Iris pigment epithelial cell (primary cell): Measurements from ENCODE around the gene MEPE.

Experiments used
- DNase-seq: peaks from one replicate; pipeline ENCODE4 v3.0.0-alpha.2; 2011; ENCODE audit warnings: low read depth

The MEPE gene, protein sequence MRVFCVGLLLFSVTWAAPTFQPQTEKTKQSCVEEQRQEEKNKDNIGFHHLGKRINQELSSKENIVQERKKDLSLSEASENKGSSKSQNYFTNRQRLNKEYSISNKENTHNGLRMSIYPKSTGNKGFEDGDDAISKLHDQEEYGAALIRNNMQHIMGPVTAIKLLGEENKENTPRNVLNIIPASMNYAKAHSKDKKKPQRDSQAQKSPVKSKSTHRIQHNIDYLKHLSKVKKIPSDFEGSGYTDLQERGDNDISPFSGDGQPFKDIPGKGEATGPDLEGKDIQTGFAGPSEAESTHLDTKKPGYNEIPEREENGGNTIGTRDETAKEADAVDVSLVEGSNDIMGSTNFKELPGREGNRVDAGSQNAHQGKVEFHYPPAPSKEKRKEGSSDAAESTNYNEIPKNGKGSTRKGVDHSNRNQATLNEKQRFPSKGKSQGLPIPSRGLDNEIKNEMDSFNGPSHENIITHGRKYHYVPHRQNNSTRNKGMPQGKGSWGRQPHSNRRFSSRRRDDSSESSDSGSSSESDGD

DNA sequence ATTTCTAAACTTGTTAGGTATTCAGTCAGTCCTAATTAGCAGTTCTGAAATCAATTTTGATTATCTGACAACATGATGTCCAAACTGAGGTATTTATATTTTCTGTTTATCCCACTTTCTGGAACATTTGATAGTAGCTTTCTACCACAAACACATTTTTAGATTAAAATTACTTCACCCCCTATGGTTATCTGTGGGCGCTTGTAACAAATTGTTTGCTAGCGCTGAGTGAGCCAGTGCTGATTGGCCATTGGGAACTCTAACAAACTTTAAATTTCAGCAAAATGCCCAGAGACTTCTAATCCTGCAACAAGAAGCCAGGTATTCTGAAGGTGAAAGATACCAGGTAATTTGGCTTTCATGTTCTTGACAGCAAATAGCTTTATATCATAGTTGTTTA lies at the start of gene MEPE:
Gene MEPE (plus strand): TSS at position 301 of the 400 bp plus-strand sequence. CDS start 1,746 bp downstream, outside the sequence.
- DNase-seq: no peak

DNA sequence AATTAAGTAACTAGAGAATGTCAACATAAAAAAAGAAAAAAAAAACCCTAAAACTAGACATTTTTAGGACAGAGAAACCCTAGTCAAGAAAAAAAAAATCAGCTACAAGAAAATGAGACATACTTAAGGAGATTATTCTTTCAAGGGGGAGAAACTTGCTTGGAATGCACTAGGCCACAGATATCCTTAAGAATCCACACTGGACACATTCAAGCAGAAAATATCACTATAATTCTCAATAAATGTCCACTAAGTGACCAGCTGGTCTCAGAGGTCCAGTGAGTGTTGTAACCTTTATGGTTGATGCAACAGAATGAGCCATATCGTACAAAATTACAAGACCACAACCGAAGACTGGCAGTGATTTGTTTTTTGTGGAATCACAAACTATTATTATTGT lies 49.0 kb upstream of the MEPE start:
- DNase-seq: peak; percentile 13

GRCh38 chr4:87785731-87786509 lies 46.8 kb upstream of the MEPE start:
- no peak for DNase-seq

DNA sequence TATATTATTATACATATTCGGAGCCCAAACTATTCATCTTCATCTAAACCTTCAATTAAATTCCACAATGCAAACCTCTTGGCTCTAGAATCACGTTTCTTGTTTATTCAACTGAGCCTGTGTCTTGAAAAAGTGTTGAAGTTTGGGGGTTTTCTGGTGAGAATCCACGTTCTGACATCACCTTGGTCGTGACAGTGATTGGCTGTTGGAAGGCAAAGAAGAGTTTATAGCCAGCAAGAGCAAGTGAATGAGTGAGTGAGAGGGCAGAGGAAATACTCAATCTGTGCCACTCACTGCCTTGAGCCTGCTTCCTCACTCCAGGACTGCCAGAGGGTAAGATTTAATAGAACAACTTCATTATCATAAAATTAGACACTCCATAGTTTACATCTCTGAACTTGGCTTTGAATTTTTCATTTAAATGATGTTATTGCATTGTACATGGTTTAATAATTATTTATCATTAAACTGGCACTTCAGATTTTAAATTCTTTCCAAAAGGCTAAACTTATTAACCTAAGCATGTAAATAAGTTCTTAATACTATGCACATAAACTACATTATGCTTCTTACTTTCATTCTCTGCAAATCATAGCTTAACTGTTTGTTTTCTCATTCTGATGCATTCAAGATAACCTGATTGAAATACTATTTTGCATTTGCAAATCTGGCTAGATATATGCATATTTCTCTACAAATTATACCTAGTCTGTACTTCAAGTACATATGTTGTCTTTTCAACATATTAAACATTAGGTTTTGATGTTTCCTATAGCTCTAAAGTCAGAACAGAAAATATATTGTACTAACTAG lies 33.3 kb upstream of the MEPE start, which contains the start of gene IBSP:
Gene IBSP (plus strand): TSS at position 254 of the 813 bp plus-strand sequence. CDS start 2,808 bp downstream, outside the sequence.
- DNase-seq: no peak

- peak; percentile 4 for DNase-seq
Observed at GRCh38 chr4:87802858-87803257, 29.9 kb upstream of the MEPE start.

DNA sequence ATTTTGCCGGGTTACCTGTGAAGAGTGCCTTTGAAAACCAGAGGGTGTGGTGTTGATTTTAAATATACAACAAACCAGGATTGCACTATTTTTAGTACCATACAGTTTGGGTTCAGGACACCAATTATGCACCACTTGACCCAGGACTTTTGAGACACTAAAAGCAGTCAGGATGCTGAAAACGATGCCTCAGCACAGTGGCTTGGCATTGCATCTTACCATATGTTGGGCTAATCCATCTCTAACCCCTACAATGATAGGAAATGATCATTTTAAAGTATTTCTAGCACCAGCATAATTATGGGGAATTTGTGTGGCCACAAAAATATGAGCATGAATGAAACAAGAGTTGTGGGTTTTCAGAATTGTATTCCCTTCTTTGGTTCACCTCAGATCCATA lies 29.3 kb upstream of the MEPE start:
- no peak for DNase-seq

DNA sequence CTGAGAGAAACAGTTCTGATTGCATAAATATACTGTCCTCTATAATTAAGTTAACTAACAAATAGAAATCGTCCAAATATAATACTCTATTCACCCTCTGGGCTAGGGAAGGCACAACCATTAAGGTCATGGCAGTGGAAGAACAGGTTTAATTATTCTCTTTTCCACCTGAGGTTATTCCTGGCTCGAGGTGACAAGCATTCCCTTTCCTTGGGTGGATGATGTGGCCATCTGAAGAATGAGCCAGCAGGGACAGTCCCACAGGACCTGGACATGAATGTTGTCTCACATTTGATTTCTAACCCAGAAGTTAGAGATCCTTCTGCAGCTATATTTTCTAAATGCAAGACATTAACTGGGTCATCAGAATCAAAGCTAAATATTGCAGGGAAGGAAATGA lies 27.9 kb upstream of the MEPE start:
- DNase-seq: no peak

GRCh38 chr4:87805971-87806370 lies 26.8 kb upstream of the MEPE start:
- peak; percentile 78 for DNase-seq

GRCh38 chr4:87806520-87806919 lies 26.2 kb upstream of the MEPE start:
- DNase-seq: peak; percentile 83

DNA sequence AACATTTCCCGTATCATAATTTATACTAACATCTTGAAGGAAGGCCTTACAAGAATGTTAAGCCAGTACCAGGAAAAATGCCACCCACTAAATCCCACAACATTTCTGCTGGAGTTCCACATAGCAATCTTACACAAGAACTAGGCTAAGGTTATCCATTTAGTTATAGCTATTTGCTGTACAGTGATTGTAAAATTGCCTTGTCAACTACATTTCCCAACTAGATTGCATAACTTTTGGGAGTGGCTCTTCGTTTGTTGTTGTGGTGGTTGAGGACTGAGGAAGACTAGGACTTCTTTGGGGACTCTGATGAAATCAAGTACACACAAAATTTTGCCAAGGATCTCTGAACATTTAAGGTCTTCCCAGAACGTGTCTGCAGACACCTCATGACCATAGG lies 25.4 kb upstream of the MEPE start:
- DNase-seq: peak; percentile 67

DNA sequence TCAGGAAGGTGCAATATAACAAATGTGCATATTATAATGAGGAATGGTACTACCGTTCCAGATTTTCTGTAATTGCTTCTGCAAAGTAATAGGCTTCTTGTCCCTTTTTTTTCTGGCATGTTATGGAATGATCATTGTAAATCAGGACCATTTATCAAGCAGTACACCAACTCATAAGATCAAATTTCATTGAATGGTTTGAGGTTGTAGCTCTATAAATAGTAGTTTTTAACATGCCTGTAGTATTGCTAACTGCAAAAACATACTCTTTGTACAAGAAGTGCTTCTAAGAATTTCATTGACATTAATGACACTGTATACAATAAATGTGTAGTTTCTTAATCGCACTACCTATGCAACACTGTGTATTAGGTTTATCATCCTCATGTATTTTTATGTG lies 20.8 kb upstream of the MEPE start:
- peak; percentile 28 for DNase-seq

DNA sequence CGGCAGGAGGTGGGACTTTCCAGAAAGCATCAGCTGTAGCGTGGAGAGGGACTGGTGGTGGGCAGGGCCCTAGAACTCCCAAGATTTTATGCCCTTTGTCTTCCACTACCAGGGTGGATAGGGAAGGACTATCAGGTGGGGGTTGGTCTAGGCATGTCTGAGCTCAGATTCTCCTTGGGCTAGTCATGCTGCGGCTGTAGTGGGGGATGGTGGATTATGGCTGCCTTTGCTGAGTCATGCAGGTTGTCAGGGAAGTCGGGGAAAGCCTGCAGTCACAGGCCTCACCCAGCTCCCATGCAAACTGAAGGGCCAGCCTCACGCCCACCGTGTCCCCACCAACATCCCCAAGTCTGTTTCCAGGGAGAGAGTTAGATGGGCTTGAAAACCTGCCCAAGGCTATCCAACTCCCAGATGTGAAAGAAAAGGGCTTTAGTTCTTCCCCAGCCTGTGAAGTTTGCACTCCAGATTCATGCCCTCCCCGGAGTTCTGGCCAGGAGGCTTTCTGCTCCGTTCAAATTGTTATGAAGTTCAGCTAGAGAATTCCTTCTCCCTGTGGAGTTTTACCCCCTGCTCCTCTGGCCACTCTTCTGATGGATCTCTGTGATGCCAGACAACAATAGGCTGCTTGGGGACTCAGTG lies 13.4 kb upstream of the MEPE start:
- peak; percentile 93 for DNase-seq

- DNase-seq: no peak
Observed at GRCh38 chr4:87823200-87823599, 9.6 kb upstream of the MEPE start.

GRCh38 chr4:87823724-87824123 lies 9.0 kb upstream of the MEPE start:
- DNase-seq: no peak

DNA sequence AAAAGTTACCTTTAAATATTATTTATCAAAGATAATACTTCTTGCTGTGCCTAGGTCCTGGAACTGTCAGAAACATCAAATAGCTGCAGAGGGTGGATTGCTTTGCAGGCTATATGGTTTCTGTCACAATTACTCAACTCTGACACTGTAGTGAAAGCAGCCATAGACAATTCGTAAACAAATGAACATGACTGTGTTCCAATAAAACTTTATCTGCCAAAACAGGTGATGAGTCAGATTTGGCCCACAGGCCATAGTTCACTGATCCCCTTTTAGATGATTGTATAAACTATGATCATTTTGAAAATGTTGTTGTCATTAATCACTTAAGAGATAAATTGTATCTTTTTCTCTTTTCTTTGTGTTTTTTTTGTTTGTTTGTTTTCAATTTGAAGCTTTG lies 8.4 kb upstream of the MEPE start:
- DNase-seq: peak; percentile 12

DNA sequence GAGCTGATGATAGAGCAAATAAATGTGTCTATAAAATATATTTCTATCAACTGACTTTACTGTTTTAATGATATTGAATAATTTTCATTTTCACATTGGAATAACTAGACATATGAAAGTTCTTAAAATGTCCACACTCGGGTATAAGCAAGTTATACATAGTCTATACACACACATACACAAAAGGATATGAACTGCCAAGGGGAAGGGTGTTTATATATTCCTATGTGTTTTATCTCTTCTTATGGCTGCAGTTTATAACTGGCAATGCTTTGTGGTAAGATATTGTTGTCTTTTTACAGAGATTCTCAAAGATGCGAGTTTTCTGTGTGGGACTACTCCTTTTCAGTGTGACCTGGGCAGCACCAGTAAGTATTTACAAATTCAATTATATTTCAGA lies 1.6 kb downstream of the MEPE start:
- DNase-seq: no peak

- no peak for DNase-seq
Observed at GRCh38 chr4:87835197-87835596, 2.4 kb downstream of the MEPE start.

- DNase-seq: no peak
Observed at GRCh38 chr4:87835743-87836142, 3.0 kb downstream of the MEPE start.

GRCh38 chr4:87838205-87838604 lies 5.4 kb downstream of the MEPE start:
- DNase-seq: peak; percentile 25

DNA sequence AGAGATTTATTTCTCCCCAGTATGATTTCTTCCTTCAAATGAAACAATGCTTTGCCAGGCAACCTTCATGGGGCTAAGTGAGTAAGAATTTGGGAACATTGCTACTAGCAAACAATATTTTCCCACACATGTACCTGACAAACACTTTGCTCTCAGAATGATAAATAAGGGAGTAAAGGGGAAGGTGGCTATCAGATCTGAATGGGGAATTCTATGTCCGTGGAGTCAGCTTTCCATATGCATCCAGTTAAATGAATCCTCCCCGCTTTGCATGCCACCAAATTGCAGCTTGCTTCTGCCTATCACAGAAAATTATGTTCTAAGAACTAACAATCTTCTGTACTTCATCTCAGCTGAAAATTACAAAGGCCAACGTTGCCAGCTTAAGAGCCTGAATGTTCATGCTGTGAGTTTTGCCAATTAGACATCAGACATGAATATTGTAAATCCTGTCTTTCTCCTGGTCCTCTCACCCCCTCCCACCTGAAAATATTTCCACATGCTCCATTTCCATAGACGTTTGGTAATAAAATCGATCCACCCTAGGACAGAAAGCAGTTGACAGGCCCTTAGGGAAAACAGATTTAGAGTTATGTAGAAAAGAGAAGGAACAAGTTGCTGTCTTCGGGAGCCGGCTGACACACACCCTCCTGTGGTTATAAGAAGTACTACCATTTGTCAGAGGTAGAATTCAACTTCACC lies 6.3 kb downstream of the MEPE start:
- DNase-seq: peak; percentile 61

GRCh38 chr4:87839592-87839946 lies 6.8 kb downstream of the MEPE start:
- no peak for DNase-seq
